Urinary bladder (tissue), 4 donors: ENCODE measurements around the gene FOXP2. TPM values are rescaled to one million over a fixed set of nuclear protein-coding genes. Genes with fewer than 3 reads are reported as not detected.

ENCODE experiments used
- DNase-seq: peaks from one replicate; pipeline ENCODE4 v3.0.0-alpha.2; 2015; ENCODE audit errors: extremely low spot score
- H3K27ac ChIP-seq: one replicate; pipeline ENCODE4 v1.5.1; 2013; ENCODE audit warnings: low read depth, mild to moderate bottlenecking, moderate library complexity
- H3K36me3 ChIP-seq: one replicate; pipeline ENCODE4 v1.6.1; 2013; ENCODE audit warnings: mild to moderate bottlenecking, moderate library complexity; ENCODE audit not compliant: insufficient read depth
- H3K4me1 ChIP-seq: one replicate; pipeline ENCODE4 v1.6.1; 2013; ENCODE audit warnings: mild to moderate bottlenecking, moderate library complexity; ENCODE audit not compliant: insufficient read depth
- H3K4me3 ChIP-seq: one replicate; pipeline ENCODE4 v1.5.1; 2013; ENCODE audit warnings: low read depth, low read length
- WGBS: extraction: QIAGEN DNeasy Blood & Tissue Kit; methylation state at CpG from one replicate; pipeline ENCODE4 v1.1.7; 2013; 5-methylcytosine and 5-hydroxymethylcytosine counted together
- polyA plus RNA-seq: library from polyadenylated mRNA; stranded (reverse); fragments of 200-250 nt; gene quantifications from one replicate; pipeline ENCODE4 v1.2.3, GENCODE V29; 2013
- total RNA-seq: library from RNA; depleted of rRNA; stranded (reverse); fragments of >200 nt; gene quantifications from one replicate; pipeline ENCODE4 v1.2.3, GENCODE V29; 2014
- donor health status: healthy with polysubstance abuse.
- donor health status: healthy.

The FOXP2 gene
- total and polyA plus RNA-seq, 2 donors, result 13.8 to 85.2 TPM

DNA sequence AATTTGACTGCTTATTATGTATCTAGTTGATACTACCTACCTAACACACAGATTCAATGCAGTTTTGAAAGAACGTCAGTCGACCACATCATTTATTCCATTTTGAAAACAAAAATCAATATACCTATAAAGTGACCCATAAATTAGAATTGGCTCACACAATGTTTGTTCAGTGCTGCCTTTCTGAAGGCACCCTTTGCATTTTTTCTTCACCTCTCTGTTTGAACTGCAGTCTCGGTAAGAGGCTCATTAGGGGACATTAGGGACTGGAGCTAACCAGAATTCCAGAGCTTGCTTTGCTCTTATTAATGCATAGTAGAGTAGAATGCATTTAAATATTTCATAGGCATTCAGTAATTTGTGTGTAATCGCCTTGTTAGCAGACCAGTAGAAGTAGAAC lies 234.1 kb downstream of the FOXP2 start:
- H3K4me3 ChIP-seq, result no peak overlapping the region
- H3K4me1 ChIP-seq, result no peaks in the 10 kb centered on the region
- no peak for DNase-seq
- 95% methylated on average over 4 of the region's 4 CpGs for WGBS
- no peaks in the 10 kb centered on the region for H3K36me3 ChIP-seq
- no peak overlapping the region for H3K27ac ChIP-seq

DNA sequence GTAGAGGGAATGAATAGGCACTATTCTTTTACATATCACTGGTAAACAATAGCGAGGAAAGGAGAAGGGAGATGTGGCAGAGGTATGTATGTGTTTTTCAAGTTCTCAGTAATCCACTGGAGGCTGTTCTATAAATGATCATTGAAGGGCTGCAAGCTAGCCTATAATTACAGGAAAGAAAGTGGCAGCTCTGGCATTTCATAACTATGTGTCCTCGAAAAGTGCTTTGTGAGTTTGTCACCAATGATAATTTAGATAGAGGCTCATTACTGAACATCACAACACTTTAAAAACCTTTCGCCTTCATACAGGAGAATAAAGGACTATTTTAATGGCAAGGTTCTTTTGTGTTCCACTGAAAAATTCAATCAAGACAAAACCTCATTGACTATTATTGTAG lies 235.1 kb downstream of the FOXP2 start:
- Histone ChIP-seq H3K4me3 (no peak overlapping the region), H3K36me3 (no peaks in the 10 kb centered on the region), H3K4me1 (peaks cover 2% of the 10 kb centered on the region), H3K27ac (no peak overlapping the region)
- WGBS, result 90% methylated on average over 3 of the region's 3 CpGs
- DNase-seq, result no peak

DNA sequence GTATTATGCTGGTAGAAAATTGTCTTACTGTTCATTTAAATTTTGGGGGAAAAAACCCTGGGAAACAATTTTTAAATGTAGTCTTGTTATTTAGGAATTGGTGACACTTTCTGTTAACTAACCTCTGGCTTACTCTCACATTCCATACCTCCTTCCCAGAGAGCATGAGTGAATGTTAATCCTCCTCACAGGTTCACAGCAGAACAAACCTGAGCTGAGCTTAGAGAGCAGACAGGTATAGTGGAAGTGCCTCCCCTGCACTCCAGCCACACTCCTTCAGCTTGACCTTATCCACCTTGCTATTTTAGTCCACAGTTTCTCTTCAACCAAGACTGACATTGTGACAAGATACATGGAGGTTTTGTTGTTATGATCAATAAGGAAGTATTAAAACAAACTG lies 235.9 kb downstream of the FOXP2 start:
- no peak overlapping the region for H3K27ac ChIP-seq
- no peaks in the 10 kb centered on the region for H3K36me3 ChIP-seq
- H3K4me1 ChIP-seq, result peaks cover 2% of the 10 kb centered on the region
- H3K4me3 ChIP-seq, result no peak overlapping the region
- no peak for DNase-seq

DNA sequence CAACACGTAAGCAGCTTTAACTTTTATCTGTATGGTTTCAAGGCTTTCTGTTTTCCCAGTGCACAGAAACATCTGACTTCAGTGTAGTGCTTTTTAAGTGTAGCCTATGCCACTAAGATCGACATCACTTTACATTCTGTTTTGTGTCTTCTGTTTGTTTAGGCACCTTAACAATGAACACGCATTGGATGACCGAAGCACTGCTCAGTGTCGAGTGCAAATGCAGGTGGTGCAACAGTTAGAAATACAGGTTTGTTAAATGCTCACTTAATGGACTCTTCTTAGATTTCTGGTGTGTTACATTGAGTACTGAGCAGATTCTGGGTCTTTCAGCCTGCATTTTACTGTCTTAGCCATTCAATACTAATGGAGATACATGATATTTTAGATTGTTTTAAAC lies 237.4 kb downstream of the FOXP2 start:
- H3K27ac ChIP-seq, result no peak overlapping the region
- no peak overlapping the region for H3K4me3 ChIP-seq
- H3K36me3 ChIP-seq, result no peaks in the 10 kb centered on the region
- DNase-seq, result no peak
- 92% methylated on average over 5 of the region's 5 CpGs for WGBS
- peaks cover 2% of the 10 kb centered on the region for H3K4me1 ChIP-seq

GRCh38 chr7:114653364-114654088 lies 238.9 kb downstream of the FOXP2 start:
- H3K36me3 ChIP-seq, result no peaks in the 10 kb centered on the region
- H3K4me3 ChIP-seq, result no peak overlapping the region
- H3K4me1 ChIP-seq, result peaks cover 2% of the 10 kb centered on the region
- 56% methylated on average over 10 of the region's 10 CpGs for WGBS
- DNase-seq, result no peak
- no peak overlapping the region for H3K27ac ChIP-seq

- Histone ChIP-seq H3K27ac (no peak overlapping the region), H3K36me3 (no peaks in the 10 kb centered on the region), H3K4me1 (peaks cover 3% of the 10 kb centered on the region), H3K4me3 (no peak overlapping the region)
- no peak for DNase-seq
- WGBS, result 74% methylated on average over 3 of the region's 3 CpGs
These were observed 241.9 kb downstream of the FOXP2 start for GRCh38 chr7:114656466-114656865.

- no peaks in the 10 kb centered on the region for H3K36me3 ChIP-seq
- peaks cover 3% of the 10 kb centered on the region for H3K4me1 ChIP-seq
- DNase-seq, result no peak
- whole genome bisulfite sequencing, result 91% methylated on average over 2 of the region's 2 CpGs
- no peak overlapping the region for H3K27ac ChIP-seq
- no peak overlapping the region for H3K4me3 ChIP-seq
These were observed 242.7 kb downstream of the FOXP2 start for GRCh38 chr7:114657279-114657678.

DNA sequence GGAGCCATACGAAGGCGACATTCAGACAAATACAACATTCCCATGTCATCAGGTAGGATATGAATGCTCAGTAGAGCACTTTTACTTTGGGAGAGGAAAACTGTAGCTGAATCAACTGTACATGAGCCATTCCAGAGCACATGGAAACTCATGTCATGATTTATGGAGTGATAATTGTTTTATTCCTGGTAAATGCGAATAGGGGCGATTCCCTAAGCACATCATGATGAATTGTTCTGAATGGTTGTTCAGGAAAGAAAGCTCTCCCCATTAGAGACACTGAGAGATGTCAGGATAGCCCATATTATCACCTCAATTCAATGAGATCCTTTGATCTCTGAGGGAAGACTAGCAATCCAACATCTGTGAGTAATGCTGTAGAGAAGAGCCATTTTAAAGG lies 243.6 kb downstream of the FOXP2 start:
- no peak overlapping the region for H3K4me3 ChIP-seq
- peaks cover 3% of the 10 kb centered on the region for H3K4me1 ChIP-seq
- H3K36me3 ChIP-seq, result no peaks in the 10 kb centered on the region
- DNase-seq, result no peak
- no peak overlapping the region for H3K27ac ChIP-seq
- WGBS, result 66% methylated on average over 4 of the region's 4 CpGs

DNA sequence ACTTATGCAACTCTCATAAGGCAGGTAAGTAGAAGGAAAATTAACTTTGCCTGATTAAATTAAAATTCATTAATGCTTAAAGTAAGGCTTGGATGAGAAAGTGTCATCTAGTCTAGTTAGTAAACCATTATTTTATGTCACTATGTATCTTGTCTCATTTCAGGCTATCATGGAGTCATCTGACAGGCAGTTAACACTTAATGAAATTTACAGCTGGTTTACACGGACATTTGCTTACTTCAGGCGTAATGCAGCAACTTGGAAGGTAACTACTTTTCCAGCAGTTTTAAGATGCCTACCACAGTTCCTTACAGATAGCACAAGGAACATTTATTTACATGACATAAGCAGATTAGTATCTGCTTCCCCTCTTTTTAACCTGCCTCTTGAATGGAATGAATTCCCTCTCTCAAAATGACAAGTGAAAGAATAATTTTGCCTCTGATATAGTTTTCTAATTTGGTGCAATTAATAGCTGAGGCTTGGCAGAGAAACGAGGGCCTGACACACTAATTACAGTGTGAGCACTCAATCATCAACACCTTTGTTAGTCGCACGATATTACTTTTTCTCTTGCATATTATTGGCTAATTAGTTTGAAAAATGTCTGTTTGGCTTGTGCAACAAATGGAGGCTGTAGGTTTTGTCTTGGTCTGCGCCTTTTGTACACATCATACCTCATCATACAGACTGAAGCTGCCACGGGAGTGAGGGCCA lies 245.0 kb downstream of the FOXP2 start:
- WGBS, result 53% methylated on average over 7 of the region's 7 CpGs
- Histone ChIP-seq H3K4me3 (no peak overlapping the region), H3K27ac (no peak overlapping the region), H3K36me3 (no peaks in the 10 kb centered on the region), H3K4me1 (peaks cover 1% of the 10 kb centered on the region)
- no peak for DNase-seq

DNA sequence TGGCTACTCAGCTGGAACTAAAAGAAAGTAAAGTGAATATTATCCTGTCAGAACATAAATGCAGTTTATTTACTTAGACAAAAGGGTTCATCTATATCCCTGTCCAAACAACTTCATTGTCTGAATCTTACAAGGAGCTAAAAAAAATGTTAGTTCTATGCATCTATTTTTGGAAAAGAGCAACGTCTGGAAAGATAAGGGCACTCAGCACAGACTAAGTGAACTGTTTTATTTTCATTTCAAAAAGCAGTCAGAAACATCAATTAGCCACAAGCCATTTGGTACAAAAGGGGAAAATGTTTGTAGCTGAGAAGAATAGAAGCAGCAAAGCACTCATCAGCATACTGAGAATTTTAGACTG lies 245.5 kb downstream of the FOXP2 start:
- Histone ChIP-seq H3K4me1 (peaks cover 1% of the 10 kb centered on the region), H3K27ac (no peak overlapping the region), H3K36me3 (no peaks in the 10 kb centered on the region), H3K4me3 (no peak overlapping the region)
- DNase-seq, result no peak
- 7% methylated on average over 1 of the region's 1 CpG for WGBS

DNA sequence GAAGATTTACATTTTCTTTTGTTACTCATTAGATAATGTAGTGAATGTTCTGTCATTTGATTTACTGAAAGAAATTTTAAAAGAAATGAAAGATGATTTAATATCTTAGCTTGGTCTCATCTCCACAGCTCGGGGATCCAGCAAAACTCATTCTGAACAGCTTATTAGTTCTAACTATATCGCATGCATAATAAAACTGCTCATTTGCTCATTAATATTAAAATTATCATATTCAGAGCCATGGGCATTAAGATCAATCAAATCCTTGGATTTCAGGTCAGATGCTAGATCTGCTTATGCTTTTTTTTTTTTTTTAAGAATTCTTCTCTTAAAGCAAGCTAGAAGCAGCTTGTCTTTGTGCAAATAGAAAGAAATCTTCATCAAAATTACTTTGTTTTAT lies 246.1 kb downstream of the FOXP2 start:
- H3K27ac ChIP-seq, result no peak overlapping the region
- 94% methylated on average over 2 of the region's 2 CpGs for WGBS
- DNase-seq, result no peak
- H3K4me3 ChIP-seq, result no peak overlapping the region
- H3K36me3 ChIP-seq, result no peaks in the 10 kb centered on the region
- peaks cover 1% of the 10 kb centered on the region for H3K4me1 ChIP-seq

DNA sequence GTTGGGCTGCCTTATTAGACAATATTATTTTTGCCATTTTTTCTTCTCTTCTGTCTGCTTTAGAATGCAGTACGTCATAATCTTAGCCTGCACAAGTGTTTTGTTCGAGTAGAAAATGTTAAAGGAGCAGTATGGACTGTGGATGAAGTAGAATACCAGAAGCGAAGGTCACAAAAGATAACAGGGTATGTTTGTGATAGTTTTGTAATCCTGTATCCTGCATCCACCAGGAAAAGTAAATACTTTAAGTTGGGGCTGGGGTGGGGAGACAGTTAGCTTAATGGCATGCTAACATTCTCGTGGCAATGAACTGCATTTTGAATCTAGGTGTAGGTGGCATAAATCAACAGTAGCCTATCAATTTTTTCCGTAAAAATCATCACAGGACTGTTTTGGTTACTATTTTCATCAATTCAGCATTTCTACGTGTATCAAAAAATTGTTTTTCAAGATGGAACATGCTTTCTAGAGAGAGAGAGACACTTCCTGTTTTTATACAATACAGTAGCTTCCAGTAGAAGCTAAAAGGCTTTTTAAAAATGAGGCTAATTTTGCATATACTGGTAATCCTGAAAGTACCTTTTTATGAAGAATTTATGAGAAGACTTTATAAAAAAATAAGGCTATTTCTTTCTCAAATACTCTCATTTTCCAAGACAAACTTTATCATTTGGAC lies 247.5 kb downstream of the FOXP2 start:
- WGBS, result 74% methylated on average over 6 of the region's 6 CpGs

DNA sequence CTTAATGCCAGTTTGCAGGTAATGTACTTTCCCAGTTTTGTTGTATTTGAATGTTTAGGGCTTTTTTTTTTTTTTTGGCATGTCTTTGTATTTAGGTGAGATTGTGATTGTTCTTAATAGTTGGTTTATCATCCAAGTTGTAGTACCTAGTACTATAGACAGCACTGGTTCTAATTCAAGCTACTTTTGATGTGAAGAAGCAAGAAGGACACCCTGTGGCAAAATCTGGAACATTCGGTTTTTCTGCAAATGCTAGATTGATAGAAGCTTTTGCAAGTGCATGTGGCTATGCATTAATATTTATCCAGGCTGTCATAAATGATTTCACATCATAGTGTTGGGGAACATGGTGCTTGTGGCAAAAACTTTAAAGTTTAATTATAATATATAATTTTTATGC lies 248.9 kb downstream of the FOXP2 start:
- Histone ChIP-seq H3K36me3 (no peaks in the 10 kb centered on the region), H3K27ac (no peak overlapping the region), H3K4me3 (no peak overlapping the region), H3K4me1 (peaks cover 1% of the 10 kb centered on the region)
- 61% methylated on average over 1 of the region's 1 CpG for WGBS
- no peak for DNase-seq

More for the DNA sequence above, 247.5 kb downstream of the FOXP2 start:
- no peak overlapping the region for H3K27ac ChIP-seq
- peaks cover 1% of the 10 kb centered on the region for H3K4me1 ChIP-seq
- DNase-seq, result no peak
- H3K4me3 ChIP-seq, result no peak overlapping the region
- no peaks in the 10 kb centered on the region for H3K36me3 ChIP-seq

DNA sequence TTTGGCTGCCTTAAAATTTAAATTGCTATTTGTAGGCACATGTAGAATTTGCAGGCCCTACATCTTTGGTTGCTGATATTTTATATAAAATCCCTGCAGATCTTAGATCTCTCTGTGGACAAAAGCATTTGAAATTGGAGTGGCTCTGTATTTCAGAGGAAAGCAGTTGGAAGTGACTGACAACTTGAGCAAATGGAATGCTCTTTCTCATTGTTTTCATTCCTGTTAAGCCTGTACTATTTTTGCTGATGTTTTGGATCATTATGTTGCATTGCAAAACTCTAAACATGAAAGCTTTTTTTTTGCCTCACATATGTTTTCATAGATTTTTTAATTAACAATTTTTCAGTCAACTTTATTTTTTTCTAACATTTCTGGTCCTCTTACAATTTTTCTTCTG lies 256.1 kb downstream of the FOXP2 start:
- no peak overlapping the region for H3K27ac ChIP-seq
- no peaks in the 10 kb centered on the region for H3K36me3 ChIP-seq
- no peaks in the 10 kb centered on the region for H3K4me1 ChIP-seq
- no peak overlapping the region for H3K4me3 ChIP-seq
- DNase-seq, result no peak
